Measurements from ENCODE around the gene PLXNA2.

Gene PLXNA2

DNA sequence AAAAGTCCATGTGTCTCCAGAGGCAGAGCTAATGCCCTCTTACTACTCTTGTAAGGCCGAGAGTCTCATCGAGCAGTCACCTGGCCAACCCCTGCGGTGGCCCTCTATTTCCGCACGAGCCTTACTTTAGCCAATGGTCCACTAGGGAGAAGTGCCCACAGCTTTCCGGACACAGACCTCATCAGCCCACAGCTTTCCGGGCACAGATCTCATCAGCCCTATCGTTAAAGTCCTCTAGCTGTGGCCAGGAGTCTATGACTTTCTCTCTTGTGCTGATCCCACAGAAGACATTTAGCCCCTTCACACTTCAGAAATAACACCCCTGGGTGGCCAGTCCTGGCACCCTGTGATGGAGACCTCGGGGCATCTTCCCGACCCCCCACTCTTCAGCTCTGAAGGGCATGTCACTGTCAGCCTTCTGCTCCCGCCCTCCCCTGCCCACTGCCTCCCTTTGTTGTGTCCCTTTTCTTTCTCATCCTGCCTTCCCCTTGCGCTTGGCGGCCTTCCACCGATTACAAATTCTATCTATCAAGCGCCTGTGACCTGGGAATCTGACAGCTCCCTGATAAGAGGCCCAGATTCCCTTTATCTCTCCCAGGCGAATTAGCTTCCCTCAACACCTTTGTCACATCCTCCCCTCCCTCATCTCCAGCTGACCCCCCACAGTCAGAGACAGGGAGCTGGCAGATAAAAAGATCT, 161.0 kb downstream of the PLXNA2 start:
- TF ChIP-seq ZNF274 (IDR thresholded peaks at IDR 0.05; ENCODE audit: low read depth, low read length): no peak
- H3K4me3 ChIP-seq (ENCODE audit: low read length): no peak overlapping the region

DNA sequence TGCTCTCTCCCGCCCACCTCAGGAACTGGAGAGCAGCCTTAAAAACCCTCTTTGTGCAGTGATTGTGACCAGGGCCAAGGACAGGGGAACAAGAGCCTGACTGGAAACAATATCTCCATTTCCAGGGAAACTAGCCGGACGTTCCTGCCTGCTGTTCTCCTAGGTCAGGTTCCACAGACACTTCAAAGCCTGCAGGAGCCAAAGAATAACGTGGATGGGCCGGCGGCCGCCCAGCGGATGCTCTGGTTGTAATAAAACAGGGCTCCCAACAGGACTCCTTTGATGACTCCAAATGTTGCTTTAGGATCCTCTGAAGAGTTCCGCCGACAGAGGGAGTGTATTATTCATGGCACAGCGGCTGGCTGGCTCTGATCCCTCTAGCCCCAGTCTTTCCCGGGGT, 162.2 kb downstream of the PLXNA2 start:
- H3K4me3 ChIP-seq (ENCODE audit: low read length): no peak overlapping the region
- TF ChIP-seq ZNF274 (IDR thresholded peaks at IDR 0.05; ENCODE audit: low read depth, low read length): no peak

DNA sequence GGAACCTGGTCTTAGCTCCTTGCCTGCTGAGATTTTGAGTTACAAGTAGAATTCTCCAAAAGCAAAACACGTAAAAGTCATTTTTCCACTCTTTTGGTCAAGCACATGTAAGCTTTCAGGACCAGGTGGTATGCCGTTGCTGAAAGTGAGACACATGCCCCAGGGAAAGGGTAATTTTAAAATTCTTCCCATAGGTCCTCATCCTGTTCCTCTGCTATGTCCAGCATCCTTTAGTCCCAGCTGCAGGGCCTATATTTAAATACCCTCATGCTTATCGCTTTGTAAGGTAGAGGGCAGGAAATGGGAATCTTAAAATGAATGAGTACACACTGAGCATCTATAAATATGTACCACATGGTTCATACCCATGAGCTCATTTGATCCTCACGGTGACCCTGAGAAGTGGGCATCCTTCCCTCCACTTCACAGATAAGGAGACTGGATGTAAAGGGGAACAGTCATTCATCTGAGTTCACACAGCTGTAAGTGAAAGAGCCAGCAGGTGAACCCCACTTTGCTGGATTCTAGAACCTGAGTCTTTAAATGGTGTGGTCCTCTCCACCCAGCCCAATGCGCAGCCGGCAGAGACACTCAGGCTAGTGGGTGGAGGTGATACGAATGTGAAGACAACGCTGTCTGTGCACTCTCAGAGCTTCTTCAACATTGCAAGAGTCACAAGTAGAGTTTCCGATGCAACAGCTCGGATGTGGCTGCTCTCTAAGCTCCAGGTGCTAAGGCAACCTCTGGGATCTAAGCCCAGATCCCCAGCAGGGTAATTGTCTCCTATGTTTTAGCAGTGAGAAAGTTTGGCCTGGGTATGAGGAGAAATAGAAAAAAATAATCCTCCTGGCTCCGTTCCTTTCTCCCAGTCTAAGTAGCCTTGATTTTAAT, 163.5 kb downstream of the PLXNA2 start:
- no peak for TF ChIP-seq ZNF274 (IDR thresholded peaks at IDR 0.05; ENCODE audit: low read depth, low read length)
- H3K4me3 ChIP-seq (ENCODE audit: low read length): no peak overlapping the region

DNA sequence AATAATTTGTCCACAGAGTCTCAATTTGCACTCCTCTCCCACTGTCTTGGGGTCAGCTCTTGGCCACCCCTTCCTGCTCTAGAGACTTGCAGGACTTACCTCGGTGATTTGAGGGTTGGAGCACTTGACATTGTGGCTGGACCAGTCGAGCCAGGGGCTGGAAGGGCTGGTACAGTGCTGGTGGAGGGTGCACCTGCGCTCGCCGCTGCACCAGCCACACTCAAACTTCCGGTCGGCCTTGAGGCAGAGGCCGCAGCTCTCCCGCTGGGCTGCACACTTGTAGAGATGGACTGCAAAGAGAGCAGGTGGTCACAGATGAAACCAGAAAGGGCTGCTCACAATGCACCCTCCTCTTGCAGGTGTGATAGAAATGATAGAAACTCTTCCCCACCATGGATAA, 165.0 kb downstream of the PLXNA2 start:
- H3K4me3 ChIP-seq (ENCODE audit: low read length): no peak overlapping the region
- no peak for TF ChIP-seq ZNF274 (IDR thresholded peaks at IDR 0.05; ENCODE audit: low read depth, low read length)

DNA sequence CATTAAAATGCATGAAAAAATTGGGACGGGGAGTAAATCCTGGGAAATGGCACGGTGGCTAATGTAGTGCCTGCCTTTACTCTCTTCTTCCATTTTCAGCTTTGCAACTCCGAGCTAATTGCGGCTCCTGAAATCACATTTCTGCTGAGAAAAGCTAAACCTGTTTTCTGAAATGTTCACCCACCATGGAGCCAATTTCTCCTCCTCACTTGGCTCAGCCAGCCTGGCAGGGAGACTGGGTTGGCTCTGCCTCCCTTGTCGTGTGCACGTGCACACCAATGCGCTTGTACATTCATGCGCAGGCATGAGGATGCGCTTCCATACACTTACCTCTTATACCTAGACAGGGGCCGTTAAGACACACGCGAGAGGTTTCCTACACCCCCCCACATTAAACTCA, 165.4 kb downstream of the PLXNA2 start:
- H3K4me3 ChIP-seq (ENCODE audit: low read length): no peak overlapping the region
- no peak for TF ChIP-seq ZNF274 (IDR thresholded peaks at IDR 0.05; ENCODE audit: low read depth, low read length)

DNA sequence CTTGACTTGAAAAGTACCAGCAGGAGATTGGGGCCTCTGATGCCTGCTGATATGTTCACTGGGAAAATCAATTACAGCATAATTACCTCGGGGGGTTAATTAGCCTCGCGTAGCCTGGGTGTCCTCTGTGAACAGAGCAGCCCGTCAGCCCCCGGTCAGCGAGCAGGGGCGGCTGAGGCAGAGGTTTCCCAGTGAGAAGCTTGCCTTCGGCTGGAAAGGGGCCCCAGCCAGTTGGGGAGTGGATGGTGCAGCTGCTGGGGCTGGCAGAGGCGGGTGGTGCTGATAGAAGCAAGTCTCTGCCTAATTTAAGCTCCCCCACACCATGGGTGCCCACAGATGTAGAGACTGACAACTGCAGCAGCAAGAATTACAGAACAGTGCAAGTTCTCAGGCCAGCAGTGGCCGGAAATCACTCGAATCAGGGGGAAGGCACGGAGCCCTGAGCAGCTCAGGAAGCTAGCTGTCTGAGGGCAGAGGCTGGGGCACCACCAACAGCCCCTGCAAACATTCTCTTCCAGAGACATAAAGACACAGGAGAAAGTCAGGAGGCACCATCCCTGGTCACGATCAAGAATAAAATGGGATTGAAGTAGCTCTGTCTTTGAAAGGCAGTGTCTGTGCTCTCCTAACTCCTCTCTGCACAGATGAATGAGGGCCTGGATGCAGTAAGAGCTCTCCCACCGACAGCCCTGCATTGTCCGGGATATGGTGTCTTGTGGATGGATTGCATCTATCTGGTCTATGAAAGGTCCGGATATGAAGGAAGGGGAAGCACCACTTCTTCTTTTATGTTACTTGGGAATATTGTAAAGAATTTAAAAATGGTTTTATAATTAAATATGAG, 166.7 kb downstream of the PLXNA2 start:
- no peak overlapping the region for H3K4me3 ChIP-seq (ENCODE audit: low read length)
- no peak for TF ChIP-seq ZNF274 (IDR thresholded peaks at IDR 0.05; ENCODE audit: low read depth, low read length)

DNA sequence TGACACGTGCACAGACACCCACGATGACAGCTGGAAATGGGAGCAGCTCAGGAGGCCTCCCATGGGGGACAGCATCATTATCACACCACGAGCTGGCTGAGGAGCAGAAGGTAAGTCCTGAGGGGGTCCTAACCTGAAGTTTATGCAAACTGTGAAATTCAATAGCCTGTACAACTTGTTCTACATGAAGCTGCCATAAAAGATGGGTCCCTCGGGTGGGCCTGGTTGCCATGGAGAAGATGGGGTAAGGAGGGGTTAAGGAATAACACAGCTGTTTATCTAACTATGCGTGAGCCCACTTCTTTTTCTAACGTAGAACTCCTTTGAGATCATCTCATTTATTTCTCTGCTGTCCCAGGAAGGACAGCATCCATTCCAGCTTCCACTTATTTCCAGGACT, 169.8 kb downstream of the PLXNA2 start:
- TF ChIP-seq ZNF274 (IDR thresholded peaks at IDR 0.05; ENCODE audit: low read depth, low read length): no peak
- no peak overlapping the region for H3K4me3 ChIP-seq (ENCODE audit: low read length)

DNA sequence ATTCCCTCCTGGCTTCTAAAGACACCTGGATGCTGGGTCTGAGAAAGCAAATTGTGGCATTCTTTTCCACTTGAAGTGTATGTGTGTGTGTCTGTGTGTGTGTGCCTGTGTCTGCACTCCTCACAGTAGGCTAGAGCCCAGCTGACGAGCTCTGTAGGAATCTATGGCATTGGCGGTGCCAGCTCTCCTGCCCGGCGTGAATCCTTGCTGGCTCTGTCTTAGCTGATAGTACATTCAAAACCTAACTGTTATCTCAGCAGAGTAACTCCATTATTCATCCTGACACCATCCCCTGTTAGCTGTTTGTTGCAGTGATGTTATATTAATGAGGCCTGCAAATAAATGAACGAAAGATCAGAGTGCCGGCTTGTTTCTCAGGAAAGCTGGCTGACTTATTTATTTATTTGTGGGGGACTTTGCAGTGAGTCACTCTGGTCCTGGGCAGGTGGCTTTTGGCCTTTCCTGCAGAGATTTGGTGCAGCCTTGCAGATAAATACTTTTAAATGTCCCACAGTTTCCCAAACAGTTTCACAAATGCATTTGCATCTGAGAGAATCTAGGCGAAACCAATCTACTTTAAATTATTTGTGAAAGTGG, 172.7 kb downstream of the PLXNA2 start:
- H3K4me3 ChIP-seq (ENCODE audit: low read length): no peak overlapping the region
- TF ChIP-seq ZNF274 (IDR thresholded peaks at IDR 0.05; ENCODE audit: low read depth, low read length): no peak

DNA sequence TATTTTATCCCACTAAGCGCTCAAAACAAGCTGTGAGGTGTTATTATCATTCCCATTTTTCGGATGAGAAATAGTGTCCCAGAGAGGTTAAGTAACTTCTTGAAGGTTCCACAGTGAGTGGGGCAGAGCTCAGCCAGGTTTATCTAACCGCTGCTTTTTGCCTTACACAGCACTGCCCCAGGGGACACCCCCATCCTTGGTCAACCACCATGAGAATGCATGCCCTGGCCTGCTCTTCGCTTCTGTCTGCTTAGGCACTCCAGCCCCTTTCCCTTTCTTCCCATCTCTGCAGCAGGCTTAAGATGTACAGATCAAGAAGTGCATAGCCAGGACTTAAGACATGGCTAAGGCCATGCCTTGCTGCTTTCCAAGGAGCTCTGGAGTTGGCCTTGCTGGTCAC, 174.3 kb downstream of the PLXNA2 start:
- TF ChIP-seq ZNF274 (IDR thresholded peaks at IDR 0.05; ENCODE audit: low read depth, low read length): no peak
- H3K4me3 ChIP-seq (ENCODE audit: low read length): no peak overlapping the region

DNA sequence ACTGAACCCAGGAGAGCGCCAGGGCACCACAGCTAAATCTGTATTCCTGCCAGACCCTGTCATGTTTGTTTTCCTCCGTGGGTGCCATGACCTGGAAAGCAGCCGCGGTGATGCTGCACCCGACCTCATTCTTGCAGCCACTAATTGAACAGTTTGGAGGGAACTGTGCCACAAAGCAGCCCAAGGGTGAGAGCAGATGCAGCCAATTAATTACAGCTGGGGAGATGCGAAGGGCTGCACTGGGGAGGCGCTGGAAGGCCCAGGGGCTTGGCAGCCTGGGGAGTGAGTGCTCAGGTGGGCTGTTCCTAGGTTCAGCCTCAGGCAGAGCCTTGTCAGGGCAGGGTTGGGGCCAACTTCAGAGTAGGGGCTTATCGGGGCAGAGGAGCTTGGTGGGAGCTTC, 174.9 kb downstream of the PLXNA2 start:
- no peak for TF ChIP-seq ZNF274 (IDR thresholded peaks at IDR 0.05; ENCODE audit: low read depth, low read length)
- H3K4me3 ChIP-seq (ENCODE audit: low read length): no peak overlapping the region

DNA sequence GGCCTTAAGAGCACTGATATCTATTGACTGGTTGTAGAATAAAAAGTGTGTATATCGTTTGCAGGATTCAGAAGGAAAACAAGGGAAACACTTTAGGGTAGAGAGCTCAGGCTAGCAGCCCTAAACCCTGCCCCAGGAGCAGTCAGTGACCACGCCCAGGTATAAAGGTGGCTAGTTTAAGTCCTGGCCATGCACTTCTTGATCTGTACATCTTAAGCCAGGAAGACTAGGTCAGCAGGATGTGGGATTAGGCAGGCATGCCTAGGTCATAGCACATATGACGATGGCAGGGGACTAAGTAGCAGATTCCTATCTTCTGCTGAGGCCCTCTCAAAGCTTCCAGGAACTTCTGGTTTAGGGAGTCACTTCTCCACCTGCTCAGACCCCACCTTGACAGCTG, 175.3 kb downstream of the PLXNA2 start:
- TF ChIP-seq ZNF274 (IDR thresholded peaks at IDR 0.05; ENCODE audit: low read depth, low read length): no peak
- no peak overlapping the region for H3K4me3 ChIP-seq (ENCODE audit: low read length)

DNA sequence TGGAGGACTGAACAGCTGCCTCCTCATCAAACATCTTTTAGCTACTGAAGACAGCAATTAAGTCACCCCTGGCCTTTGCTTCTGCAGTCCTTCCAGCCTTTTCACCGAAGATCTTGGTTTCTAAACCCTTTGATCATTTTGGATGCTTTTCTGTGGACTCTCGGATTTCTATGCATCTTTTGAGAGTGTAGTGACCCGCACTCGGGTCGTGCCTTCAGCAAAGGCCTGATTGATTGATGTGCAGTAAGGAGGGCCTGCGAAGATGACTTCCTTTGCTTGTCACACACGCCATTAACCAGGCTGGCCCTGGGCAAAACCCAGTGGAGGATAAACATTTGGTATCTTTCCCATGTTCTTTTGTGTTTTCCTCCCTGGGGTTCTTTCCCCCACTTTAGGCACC, 175.8 kb downstream of the PLXNA2 start:
- no peak overlapping the region for H3K4me3 ChIP-seq (ENCODE audit: low read length)
- no peak for TF ChIP-seq ZNF274 (IDR thresholded peaks at IDR 0.05; ENCODE audit: low read depth, low read length)

DNA sequence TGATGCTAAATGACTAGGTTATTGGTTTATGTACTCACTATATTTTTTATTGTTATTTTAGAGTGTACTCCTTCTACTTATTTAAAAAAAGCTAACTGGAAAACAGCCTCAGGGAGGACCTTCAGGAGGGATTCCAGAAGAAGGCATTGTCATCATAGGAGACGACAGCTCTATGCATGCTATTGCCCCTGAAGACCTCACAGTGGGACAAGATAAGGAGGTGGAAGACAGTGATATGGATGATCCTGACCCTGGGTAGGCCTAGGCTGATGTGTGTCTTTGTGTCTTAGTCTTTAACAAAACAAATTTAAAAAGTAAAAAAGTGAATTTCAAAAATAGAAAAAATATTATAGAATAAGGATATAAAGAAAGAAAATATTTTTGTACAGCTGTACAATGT, 177.6 kb downstream of the PLXNA2 start:
- no peak for TF ChIP-seq ZNF274 (IDR thresholded peaks at IDR 0.05; ENCODE audit: low read depth, low read length)
- no peak overlapping the region for H3K4me3 ChIP-seq (ENCODE audit: low read length)

DNA sequence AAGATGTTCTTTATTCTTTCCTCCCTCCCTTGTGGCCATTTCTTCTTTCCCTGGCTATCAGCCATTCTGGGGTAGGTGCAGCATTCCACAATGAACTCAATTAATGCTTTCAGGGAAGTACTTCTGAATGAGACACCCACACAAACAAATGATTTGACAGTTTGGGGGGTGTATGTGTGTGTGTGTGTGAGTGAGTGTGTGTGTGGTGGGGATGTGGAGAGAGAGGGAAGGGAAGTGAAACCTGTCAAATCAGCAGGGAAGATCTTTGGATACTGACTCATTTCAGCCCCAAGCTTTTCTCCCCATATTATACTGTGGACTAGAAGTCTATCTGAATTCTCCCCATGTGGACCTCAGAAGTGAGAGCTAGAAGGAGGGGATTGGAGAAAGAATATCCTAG, 178.3 kb downstream of the PLXNA2 start:
- TF ChIP-seq ZNF274 (IDR thresholded peaks at IDR 0.05; ENCODE audit: low read depth, low read length): no peak
- no peak overlapping the region for H3K4me3 ChIP-seq (ENCODE audit: low read length)

Measured in GM08714 (cell line).